ENCODE data around the gene PRAMEF1. TPM values are rescaled to one million over a fixed set of nuclear protein-coding genes. Genes with fewer than 3 reads are reported as not detected.
"Not testable (repeated sequence)": the region's sequence is repeated elsewhere in the genome, so short reads cannot be mapped to it uniquely, and the experiment has no call there.

The PRAMEF1 gene
- total RNA-seq, result not detected

- H3K9me3 ChIP-seq; H3K4me1 ChIP-seq; intact Hi-C loops (cut with DNase I); H3K4me3 ChIP-seq; H3K36me3 ChIP-seq; H3K27ac ChIP-seq; DNase-seq; H3K27me3 ChIP-seq: not testable (repeated sequence)
- 87% methylated on average over 3 of the region's 5 CpGs; no CpG with 5 or more reads in 1 of the 2 donors for WGBS, 2 donors
These were observed at the start of gene PRAMEF1 for GRCh38 chr1:12791097-12791496. Gene PRAMEF1, plus strand, starts transcription at chr1:12791397. Its CDS starts 1,831 bp downstream, at chr1:12793228.

- no peaks in the 10 kb centered on the region for H3K9me3 ChIP-seq
- H3K4me3 ChIP-seq, result no peak overlapping the region
- intact Hi-C loops (cut with DNase I), result no loop called here
- TF ChIP-seq POLR2A (IDR thresholded peaks at IDR 0.05), result no peak
- TF ChIP-seq CTCF (IDR thresholded peaks at IDR 0.05), result no peak
- no peak overlapping the region for H3K27ac ChIP-seq
- H3K4me1 ChIP-seq, result no peaks in the 10 kb centered on the region
- H3K36me3 ChIP-seq, result no peaks in the 10 kb centered on the region
- H3K27me3 ChIP-seq, result peaks cover 0 to 28% (median under 1%) of the 10 kb centered on the region in 4 donors
- DNase-seq, result no peak
- WGBS, 2 donors, result 48 to 86% methylated on average over 3 of the region's 3 CpGs
These were observed 49.3 kb upstream of the PRAMEF1 start for GRCh38 chr1:12741946-12742345.

- Histone ChIP-seq H3K36me3 (no peaks in the 10 kb centered on the region), H3K27me3 (peaks cover 0 to 35% (median 0%) of the 10 kb centered on the region in 4 donors), H3K9me3 (peaks cover 0 to 18% (median 16%) of the 10 kb centered on the region in 3 donors), H3K4me1 (no peaks in the 10 kb centered on the region), H3K4me3 (no peak overlapping the region), H3K27ac (no peak overlapping the region)
- intact Hi-C loops (cut with DNase I), result no loop called here
- 39 to 55% methylated on average over 3 of the region's 3 CpGs for WGBS, 2 donors
- TF ChIP-seq CTCF (IDR thresholded peaks at IDR 0.05), result no peak
- TF ChIP-seq POLR2A (IDR thresholded peaks at IDR 0.05), result no peak
- no peak for DNase-seq
These were observed 45.8 kb upstream of the PRAMEF1 start for GRCh38 chr1:12745126-12745991.

- 4 to 14% methylated on average over 2 of the region's 2 CpGs for WGBS, 2 donors
- Histone ChIP-seq H3K27me3 (peaks cover 0 to 35% (median 0%) of the 10 kb centered on the region in 4 donors), H3K27ac (no peak within 1 kb of the TSS), H3K36me3 (no peaks in the 10 kb centered on the region), H3K9me3 (peaks cover 0 to 18% (median 16%) of the 10 kb centered on the region in 3 donors), H3K4me1 (no peaks in the 10 kb centered on the region), H3K4me3 (no peak within 1 kb of the TSS)
- intact Hi-C loops (cut with DNase I), result no loop called here
- no peak for DNase-seq
- no peak for TF ChIP-seq POLR2A (IDR thresholded peaks at IDR 0.05)
- no peak for TF ChIP-seq CTCF (IDR thresholded peaks at IDR 0.05)
These were observed 45.2 kb upstream of the PRAMEF1 start, which contains the start of gene CFAP107 for GRCh38 chr1:12745992-12746323. Gene CFAP107, plus strand, starts transcription at chr1:12746200. Its CDS starts 231 bp downstream, at chr1:12746431.

GRCh38 chr1:12748778-12749355 lies 42.3 kb upstream of the PRAMEF1 start:
- Histone ChIP-seq H3K27ac (no peak overlapping the region), H3K9me3 (peaks cover 0 to 18% (median 16%) of the 10 kb centered on the region in 3 donors), H3K4me1 (no peaks in the 10 kb centered on the region), H3K36me3 (no peaks in the 10 kb centered on the region), H3K4me3 (no peak overlapping the region), H3K27me3 (peaks cover 0 to 29% (median 0%) of the 10 kb centered on the region in 4 donors)
- TF ChIP-seq CTCF (IDR thresholded peaks at IDR 0.05) (no peak), POLR2A (IDR thresholded peaks at IDR 0.05) (no peak)
- DNase-seq, result no peak
- intact Hi-C loops (cut with DNase I), result no loop called here

Measured in esophagus squamous epithelium (tissue), 5 donors.